ENCODE data around the gene RAG2.

GRCh38 chr11:36602135-36602534 lies 4.1 kb upstream of the RAG2 start:
- TF ChIP-seq PRDM4 (tag by site-specific recombination; IDR thresholded peaks at IDR 0.05) (no peak), ZBTB49 (tag by site-specific recombination; IDR thresholded peaks at IDR 0.05; ENCODE audit: low read depth) (no peak), CTCF (tag by site-specific recombination; IDR thresholded peaks at IDR 0.05) (no peak), HOXD13 (CRISPR knock-in tag; IDR thresholded peaks at IDR 0.05; ENCODE audit: borderline replicate concordance) (no peak), ZNF114 (tag by site-specific recombination; IDR thresholded peaks at IDR 0.05) (no peak), ZNF23 (tag by site-specific recombination; IDR thresholded peaks at IDR 0.05; ENCODE audit: borderline replicate concordance) (no peak)
